GM19438 (cell line): ENCODE results near the gene MMAB.

Experiments used
- ATAC-seq: cut with Tn5 transposase; IDR thresholded peaks from one replicate; pipeline ENCODE4 v1.9.1; 2021; ENCODE audit warnings: low read depth; ENCODE audit not compliant: unreplicated experiment

The MMAB gene

GRCh38 chr12:109518820-109519665, 54.3 kb downstream of the MMAB start:
- no peak for ATAC-seq

DNA sequence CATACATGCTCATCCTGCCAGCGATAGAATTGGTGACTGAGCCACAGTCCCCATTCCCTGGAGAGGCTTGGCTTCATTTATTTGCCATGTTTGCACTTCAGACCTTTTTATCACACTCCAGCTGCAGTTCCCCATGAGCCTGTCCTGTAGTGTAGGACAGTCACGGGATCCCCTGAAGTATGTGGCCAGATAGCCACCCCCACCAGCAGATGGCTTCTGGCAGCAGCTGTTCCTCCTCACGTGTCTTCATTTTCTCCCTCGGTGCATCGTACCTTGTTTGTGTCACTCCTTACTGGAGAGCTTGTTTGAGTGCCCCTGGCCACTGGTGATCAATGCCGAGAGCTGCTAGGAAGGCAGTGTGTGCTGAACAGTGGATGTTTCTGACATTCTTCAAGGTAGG, 55.7 kb downstream of the MMAB start:
- no peak for ATAC-seq

GRCh38 chr12:109513977-109514376, 59.3 kb downstream of the MMAB start:
- no peak for ATAC-seq

GRCh38 chr12:109513051-109513450, 60.3 kb downstream of the MMAB start:
- no peak for ATAC-seq

DNA sequence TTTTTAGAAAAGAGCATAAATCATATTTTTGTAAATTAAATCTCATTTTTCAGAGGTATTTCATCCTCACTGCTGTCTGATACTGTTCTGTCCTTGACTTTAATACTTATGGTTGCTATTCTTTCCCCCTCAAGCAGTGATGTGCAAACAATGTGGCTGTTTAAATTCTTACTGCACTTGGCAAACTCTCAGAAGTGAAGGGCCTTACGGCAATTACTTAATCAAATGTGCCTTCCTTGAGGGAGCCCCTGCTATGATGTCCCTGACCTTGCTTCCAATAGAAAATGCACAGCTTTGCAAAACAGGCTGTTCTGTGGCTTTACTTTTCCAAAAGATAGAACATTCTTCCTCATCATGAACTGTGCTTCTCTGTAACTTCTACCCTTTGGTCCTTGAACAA, 60.7 kb downstream of the MMAB start:
- no peak for ATAC-seq

DNA sequence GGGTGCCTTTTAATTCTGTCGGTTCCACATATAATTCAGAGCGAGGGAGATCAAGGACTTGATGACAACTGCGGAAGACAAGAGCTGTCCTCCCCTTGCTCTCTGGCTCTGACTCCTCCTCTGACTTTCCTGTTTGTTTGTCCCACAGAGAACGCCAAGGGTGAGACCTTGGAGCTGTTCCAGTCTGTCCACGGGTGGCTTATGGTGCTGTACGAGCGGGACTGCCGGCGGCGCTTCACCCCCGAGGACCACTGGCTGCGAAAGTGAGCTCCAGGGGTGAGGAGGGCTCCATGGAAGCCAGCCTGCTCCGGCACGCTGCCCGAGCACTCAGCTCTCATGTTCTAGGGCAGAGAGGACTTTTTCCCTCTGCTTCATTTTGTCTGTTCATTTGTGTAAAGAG, 63.1 kb downstream of the MMAB start:
- ATAC-seq, result no peak

GRCh38 chr12:109504068-109504467, 69.2 kb downstream of the MMAB start:
- ATAC-seq, result no peak
